NAMALWA (cell line): ENCODE measurements around the gene SPAAR.
"Not testable (repeated sequence)": the region's sequence is repeated elsewhere in the genome, so short reads cannot be mapped to it uniquely, and the experiment has no call there.

Source experiments
- DNase-seq: peaks from one replicate; pipeline ENCODE4 v3.0.0-alpha.2; 2015; ENCODE audit warnings: low spot score

The SPAAR gene

GRCh38 chr9:35909274-35909673 is at the start of gene SPAAR:
SPAAR (plus strand) TSS chr9:35909490; CDS start chr9:35910464, 974 bp downstream.
- DNase-seq, result no peak

- DNase-seq, result no peak
Measured at GRCh38 chr9:35859990-35860339, 49.3 kb upstream of the SPAAR start.

GRCh38 chr9:35861161-35861897 is 48.0 kb upstream of the SPAAR start:
- DNase-seq, result no peak

DNA sequence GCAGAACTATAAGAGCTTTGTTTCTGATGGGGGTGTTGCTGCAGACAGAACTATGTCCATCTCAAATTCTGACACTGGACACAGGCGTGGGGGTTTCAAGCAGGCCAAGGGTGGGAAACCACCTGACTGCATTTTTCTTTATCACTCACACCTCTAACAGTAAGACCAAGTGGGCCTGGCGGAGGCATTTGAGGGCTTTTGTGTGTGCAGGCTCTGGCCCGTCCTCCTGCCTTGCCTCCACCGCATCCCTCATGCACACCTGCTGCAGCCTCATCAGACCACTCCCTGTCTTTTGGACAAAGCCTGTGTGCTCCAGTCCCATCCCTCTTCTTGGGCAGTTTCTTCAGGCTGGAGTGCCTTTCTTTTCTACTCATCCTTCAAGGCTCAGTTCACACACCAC is 47.0 kb upstream of the SPAAR start:
- DNase-seq, result no peak

DNA sequence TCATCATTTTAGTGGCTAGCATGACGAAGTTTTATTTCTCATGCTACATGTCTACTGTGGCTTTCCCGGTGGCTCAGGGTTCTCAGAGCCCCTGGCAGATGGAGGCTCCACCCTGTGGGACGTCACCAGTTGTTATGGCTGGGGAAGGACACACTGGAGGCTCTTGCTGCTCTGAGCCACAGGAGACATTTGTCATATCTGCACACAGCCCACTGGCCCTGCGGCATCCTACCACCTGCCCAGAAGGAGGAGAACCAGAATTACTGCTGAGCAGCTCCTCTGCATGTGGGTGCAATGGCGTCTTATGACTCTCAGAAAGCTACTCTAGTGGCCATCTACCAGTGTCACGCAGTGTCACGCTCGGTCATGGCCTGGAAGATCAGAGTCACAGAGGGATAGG is 45.7 kb upstream of the SPAAR start:
- DNase-seq, result no peak

- DNase-seq, result no peak
Measured at GRCh38 chr9:35864695-35865255, 44.5 kb upstream of the SPAAR start.

DNA sequence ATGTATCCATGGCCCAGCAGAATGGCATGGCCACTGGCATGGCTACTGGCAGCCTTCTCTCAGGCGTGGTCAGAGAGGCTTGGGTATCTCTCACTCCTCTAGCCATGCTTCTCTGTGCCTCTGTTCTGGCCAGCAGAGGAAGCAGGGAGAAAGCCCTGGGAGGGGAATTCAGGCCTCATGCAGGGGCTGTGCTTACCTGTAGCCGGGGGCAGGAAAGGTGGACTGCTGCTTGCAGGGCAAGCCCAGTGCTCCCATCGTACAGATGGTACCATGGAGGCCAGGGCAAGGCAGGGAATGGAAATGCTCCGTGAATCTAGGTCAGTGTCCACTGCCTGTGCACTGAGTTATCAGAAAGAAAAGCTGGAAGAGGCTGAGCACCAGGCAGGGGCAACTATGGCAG is 41.8 kb upstream of the SPAAR start:
- no peak for DNase-seq

DNA sequence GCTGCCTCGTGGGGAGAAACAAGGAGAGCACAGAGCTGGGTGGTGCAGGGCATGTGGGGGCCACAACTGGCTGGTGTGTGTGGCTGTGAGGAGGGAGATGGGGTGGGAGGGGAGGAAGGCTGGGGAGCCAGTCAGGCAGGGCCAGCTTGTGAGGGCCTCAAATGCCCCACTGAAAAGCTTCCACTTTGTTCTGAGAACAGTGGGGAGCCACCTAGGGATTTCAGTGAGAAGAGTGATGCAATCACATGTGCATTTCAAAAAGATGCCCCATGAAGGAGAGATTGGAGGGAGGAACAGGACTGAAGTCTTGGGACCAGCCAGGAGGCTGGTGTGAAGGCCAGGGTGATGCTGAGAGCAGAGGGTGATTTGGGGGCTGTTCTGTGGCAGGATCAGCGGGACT is 40.4 kb upstream of the SPAAR start:
- DNase-seq, result no peak

DNA sequence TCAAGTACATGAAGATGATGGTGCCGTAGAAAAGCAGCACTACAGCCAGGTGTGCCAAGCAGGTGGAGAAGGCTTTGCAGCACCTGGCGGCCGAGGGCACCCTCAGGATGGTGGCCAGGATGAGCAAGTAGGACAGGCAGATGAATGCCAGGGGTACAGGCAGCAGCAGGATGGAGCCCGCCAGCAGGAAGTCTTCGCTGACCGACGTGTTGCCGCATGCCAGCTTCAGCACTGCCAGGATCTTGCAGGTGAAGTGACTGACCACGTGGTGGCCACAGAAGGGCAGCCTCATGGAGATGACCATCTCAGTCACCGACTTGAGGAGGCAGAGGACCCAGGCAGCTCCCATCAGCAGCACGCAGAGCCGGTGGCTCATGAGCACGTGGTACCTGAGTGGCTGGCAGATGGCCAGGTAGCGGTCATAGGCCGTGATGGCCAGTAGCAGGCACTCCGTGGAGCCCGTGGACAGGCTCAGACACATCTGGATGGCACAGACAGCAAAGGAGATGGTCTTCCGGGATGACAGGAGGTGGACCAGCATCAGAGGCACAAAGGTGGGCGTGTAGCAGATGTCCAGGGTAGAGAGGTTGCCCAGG is 39.6 kb upstream of the SPAAR start:
- DNase-seq, result no peak

- no peak for DNase-seq
Measured at GRCh38 chr9:35870351-35870923, 38.9 kb upstream of the SPAAR start, which contains the start of gene OR13J1. OR13J1 (minus strand) TSS chr9:35870401; CDS start chr9:35870401, 0 bp downstream.

DNA sequence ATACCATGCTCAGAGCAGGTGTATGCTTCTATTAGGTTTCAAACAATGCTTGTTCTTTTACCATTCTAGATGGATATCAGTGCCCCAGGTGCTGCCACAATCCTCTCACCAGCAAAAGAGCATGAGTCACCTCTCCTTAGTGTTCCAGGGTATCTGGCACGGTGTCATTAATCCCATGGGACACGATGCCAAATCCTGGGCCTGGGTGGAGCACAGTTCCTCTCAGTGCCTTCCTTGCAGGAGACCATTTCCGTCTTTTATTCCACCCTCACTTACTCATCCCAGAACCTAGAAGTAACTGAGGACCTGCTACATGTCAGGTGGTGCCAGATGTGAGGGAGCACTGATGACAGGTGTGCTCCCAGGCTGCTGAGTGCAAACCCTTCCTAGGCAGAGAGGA is 37.7 kb upstream of the SPAAR start:
- no peak for DNase-seq

DNA sequence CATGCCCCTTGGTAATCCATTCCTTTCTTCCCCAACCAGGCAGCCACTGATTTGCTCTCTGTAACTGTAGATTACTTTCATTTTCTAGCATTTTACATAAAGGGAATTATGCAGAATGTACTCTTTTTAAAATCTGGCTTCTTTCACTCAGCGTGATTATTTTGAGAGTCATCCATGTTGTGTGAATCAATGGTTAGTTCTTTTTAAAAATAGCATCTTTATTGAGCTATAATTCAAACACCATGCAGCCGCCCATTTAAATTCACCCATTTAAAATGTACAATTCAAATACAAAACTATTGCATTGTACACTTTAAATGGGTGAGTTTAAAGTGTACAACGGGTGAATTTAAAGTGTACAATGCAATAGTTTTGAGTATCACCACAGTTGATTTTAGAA is 36.8 kb upstream of the SPAAR start:
- DNase-seq, result no peak

GRCh38 chr9:35882263-35882848 is 26.9 kb upstream of the SPAAR start:
- peak; percentile 75 for DNase-seq

DNA sequence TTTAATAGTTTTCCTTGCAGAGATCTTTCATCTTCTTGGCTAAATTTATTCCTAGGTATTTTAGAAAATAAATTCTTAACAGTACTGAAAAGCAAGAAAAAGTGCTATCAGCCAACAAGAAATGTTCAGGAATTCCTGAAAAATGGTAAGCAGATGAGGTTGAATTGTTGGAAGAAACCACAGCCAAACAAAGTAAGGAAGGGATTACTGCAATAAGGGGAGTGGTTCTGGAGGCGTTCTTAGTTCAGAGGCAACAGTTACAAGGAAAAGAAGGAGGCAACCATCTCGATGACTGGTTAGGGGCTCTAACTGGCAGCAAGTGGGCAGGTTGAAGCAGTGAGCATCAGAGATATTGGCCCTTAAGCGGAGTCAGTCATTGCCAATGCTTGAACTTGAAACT is 26.3 kb upstream of the SPAAR start:
- no peak for DNase-seq

DNA sequence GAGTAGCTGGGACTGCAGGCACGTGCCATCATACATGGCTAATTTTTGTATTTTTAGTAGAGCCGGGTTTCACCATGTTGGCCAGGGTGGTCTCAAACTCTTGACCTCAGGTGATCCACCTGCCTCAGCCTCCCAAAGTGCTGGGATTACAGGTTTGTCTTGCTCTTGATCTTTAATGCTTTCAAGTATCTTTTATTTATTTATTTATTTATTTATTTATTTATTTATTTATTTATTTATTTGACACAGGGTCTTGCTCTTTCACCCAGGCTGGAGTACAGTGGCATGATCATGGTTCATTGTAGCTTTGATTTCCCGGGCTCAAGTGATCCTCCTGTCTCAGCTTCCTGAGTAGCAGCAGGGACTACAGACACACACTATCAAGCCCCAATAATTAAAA is 24.4 kb upstream of the SPAAR start:
- not testable (repeated sequence) for DNase-seq

- no peak for DNase-seq
Measured at GRCh38 chr9:35891646-35892045, 17.6 kb upstream of the SPAAR start.

GRCh38 chr9:35892051-35892450 is 17.2 kb upstream of the SPAAR start:
- no peak for DNase-seq

DNA sequence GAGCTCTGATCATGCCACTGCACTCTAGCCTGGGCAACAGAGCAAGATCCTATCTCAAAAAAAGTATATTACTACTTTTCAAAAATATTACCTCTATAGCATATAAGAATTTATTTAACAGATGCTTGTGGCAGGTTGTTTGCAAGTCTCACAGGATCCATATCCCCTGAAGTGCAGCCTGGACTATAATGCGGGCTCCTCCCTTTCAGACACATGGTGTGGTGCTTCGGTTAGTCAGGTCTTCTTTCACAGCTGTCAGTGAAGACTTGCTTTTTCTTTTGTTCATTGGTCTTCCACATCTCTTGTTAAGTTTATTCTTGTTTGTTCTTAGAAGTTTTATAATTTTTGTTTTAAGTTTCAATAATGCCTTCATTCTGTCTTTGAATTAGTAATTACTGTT is 12.7 kb upstream of the SPAAR start:
- no peak for DNase-seq

- DNase-seq, result not testable (repeated sequence)
Measured at GRCh38 chr9:35897376-35898099, 11.8 kb upstream of the SPAAR start.

DNA sequence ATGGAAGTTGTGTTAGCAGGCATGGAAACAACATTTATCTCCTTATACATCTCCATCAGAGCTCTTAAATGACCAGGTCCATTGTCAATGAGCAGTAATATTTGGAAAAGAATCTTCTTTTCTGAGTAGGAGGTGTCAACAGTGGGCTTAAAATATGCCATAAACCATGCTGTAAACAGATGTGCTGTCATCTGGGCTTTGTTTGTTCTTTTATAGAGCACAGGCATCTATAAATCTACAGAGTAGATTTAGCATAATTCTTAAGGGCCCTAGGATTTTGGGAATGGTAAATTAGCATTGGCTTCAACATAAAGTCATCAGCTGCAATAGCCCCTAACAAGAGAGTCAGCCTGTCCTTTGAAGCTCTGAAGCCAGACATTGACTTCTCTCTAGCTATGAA is 11.0 kb upstream of the SPAAR start:
- no peak for DNase-seq

- no peak for DNase-seq
Measured at GRCh38 chr9:35899021-35899420, 10.3 kb upstream of the SPAAR start.

- DNase-seq, result peak; percentile 76
Measured at GRCh38 chr9:35903049-35903448, 6.2 kb upstream of the SPAAR start.
